NCI-H748 (cell line): Measurements from ENCODE around the gene TIRAP.

Source experiments
- DNase-seq: peaks from one replicate; lab custom pipeline; 2025; ENCODE audit not compliant: unreplicated experiment; lab: John Stamatoyannopoulos, UW

Gene TIRAP

DNA sequence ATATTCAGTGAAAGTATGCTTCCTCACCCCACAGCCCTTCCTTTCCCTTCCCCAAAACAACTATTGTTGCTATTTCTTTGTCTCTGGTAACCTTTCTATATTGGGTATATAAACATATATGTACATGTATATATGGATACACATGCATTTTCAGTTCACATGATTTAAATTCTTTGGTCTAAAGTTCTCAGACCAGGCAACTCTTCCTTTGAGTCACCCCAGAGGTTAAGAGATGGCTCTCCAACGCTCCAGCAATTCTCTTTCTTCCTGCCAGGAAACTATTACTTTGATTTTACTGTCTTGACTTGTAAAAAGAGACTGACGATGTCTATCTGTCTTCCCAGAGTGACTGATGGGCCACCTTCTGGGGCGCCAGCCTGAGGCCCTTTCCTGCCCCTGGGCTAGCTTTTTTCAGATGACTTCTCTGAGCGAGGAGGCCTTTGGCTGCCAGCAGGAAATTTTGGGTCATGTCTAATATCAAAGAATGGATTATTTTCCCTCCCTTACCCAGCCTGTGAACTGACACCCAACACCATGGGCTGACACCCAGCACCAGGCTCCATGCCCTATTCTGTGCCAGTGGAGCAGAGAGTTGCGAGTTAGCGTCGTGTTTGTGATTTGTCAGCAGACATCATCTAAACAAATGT is 58.2 kb downstream of the TIRAP start:
- no peak for DNase-seq

GRCh38 chr11:126341760-126342161 is 58.9 kb downstream of the TIRAP start:
- DNase-seq = no peak

- DNase-seq = no peak
Observed at GRCh38 chr11:126343051-126343450, 60.2 kb downstream of the TIRAP start.
